ENCODE data around the gene ISM1.

The ISM1 gene

DNA sequence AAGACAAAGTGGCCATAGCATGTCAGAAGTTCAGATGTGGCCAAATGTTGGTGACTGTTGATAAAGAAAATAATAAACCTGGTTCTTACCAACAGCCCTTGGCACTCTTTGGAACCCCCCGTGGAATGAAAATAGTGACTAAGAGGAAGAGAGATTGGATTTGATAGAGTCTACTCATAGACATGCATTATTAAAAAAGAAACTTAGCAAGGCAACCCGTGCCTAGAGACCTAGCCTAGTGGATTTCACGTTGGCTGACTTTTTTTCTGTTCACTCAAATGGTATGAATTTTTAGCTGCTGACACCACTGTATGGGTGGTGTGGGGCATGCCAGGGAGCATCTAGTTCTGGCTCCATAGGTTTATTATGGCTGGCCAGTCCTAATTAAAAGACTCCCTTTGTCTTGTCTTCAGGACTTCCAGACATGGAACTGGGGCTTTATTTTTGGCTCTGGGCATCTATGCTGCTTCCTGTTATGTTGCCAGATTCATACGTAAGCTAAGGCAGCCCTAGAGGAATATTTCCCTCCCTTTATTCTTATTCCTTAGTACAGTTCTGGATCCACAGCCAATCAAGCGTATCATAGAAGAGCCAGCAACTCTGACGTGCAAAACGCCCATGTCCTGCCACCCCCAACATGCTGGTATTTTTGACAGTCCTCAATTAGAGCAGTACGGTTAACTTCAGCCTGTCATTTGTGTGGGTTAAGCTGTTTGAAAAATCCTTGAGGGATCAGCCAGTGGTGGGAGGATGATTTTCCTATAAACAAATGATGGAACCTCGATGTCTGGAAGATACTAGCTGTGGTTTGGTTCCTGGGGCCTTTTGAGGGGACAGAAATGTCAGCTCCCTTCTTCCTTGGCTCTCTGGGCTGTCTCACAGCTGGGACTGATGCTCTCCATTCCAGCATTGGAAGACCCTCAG, 127.5 kb downstream of the ISM1 start:
- no peak for DNase-seq (ENCODE audit: low spot score)

DNA sequence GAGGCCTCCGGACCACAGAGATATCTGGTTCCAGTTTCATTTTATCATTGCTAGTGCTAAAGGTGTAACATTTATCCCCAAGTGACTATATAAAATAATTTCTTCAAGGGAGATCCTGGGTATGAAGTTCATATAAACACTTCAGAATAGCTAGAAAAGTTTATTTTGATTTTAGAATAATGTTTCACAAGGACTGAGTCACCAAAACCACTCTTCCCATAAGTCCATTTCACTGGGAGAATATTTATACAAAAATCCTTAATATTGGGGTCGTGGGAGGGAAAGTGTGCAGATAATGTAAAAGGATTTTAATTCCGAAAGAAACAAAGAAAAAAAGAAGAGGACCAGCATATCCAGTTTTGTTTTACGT, 128.1 kb downstream of the ISM1 start:
- no peak for DNase-seq (ENCODE audit: low spot score)

All from hepatic stellate cell (primary cell).